Sigmoid colon (tissue), 7 donors: ENCODE results near the gene ADRA2B. TPM values are rescaled to one million over a fixed set of nuclear protein-coding genes. Genes with fewer than 3 reads are reported as not detected.

Experiments
- DNase-seq: peaks from one replicate; pipeline ENCODE4 v3.0.0-alpha.2; 2019
- H3K27ac ChIP-seq, 4 donors: fragments of 200-600 bp; sonication (generic); one replicate each; pipeline ENCODE4 v1.5.1; 2016 to 2019; ENCODE audit warnings: mild to moderate bottlenecking in 1 of 4
- H3K27me3 ChIP-seq, 3 donors: fragments of 200-600 bp; sonication (generic); one replicate each; pipeline ENCODE4 v1.5.1; 2019; ENCODE audit warnings: mild to moderate bottlenecking in 1 of 3
- H3K36me3 ChIP-seq, 4 donors: fragments of 200-600 bp; sonication (generic); one replicate each; pipeline ENCODE4 v1.5.1; 2016 to 2019
- H3K4me1 ChIP-seq, 4 donors: fragments of 200-600 bp; sonication (generic); one replicate each; pipeline ENCODE4 v1.5.1; 2017 to 2019
- H3K4me3 ChIP-seq, 4 donors: fragments of 200-600 bp; sonication (generic); one replicate each; pipeline ENCODE4 v1.5.1; 2017 to 2019; ENCODE audit warnings: mild to moderate bottlenecking in 2 of 4, moderate library complexity in 1 of 4
- H3K9me3 ChIP-seq, 4 donors: fragments of 200-600 bp in 3 of 4; sonication (generic) in 3 of 4; one replicate each; pipeline versions ENCODE4 v1.5.1 to v1.6.1; 2013 to 2019
- EP300 ChIP-seq, 4 donors: sonication (generic); formaldehyde crosslinking; IDR thresholded peaks; one replicate each; pipeline ENCODE4 v1.6.1; 2017; ENCODE audit warnings: antibody characterized with exemption in 4 of 4
- POLR2A ChIP-seq, 2 donors: fragments of 450-650 bp; IDR thresholded peaks; one replicate each; pipeline ENCODE4 v1.6.1; 2016; ENCODE audit warnings: antibody characterized with exemption in 2 of 2, mild to moderate bottlenecking in 2 of 2, moderate library complexity in 2 of 2
- POLR2AphosphoS5 ChIP-seq, 4 donors: sonication (generic); formaldehyde crosslinking; IDR thresholded peaks; one replicate each; pipeline ENCODE4 v1.6.1; 2017; ENCODE audit warnings: antibody characterized with exemption in 4 of 4
- WGBS, 2 donors: extraction: QIAGEN DNeasy Blood & Tissue Kit; methylation state at CpG; one replicate each; pipeline ENCODE4 v1.1.7; 2013; 5-methylcytosine and 5-hydroxymethylcytosine counted together
- intact Hi-C: fragments of 100-400 bp; cut with DNase I; formaldehyde crosslinking; loops from one replicate; pipeline ENCODE4 v1.15.1; 2023
- polyA plus RNA-seq, 3 donors: library from polyadenylated mRNA; stranded (reverse); fragments of 200-250 nt; gene quantifications; one replicate each; pipeline ENCODE4 v1.2.3, GENCODE V29; 2013
- total RNA-seq, 4 donors: library from RNA; depleted of rRNA; stranded (reverse); fragments of >200 nt; gene quantifications; one replicate each; pipeline ENCODE4 v1.1.0, GENCODE V29; 2016
- TF ChIP-seq, protein P1 (sequence below), 4 experiments: fragments of 450-650 bp in 3 of 4; fragments of 200-600 bp in 1 of 4; IDR thresholded peaks; one replicate each; pipeline ENCODE4 v1.5.1; 2016 to 2019; ENCODE audit warnings: antibody characterized with exemption in 4 of 4, mild to moderate bottlenecking in 3 of 4, moderate library complexity in 2 of 4
- donor health status: healthy with polysubstance abuse.
- donor health status: Bipolar disorder and iron deficiency.
- donor health status: healthy.

The ADRA2B gene
- total and polyA plus RNA-seq, 7 donors = under 0.01 to 1.4 (median 0.54) TPM; not detected in 1

DNA sequence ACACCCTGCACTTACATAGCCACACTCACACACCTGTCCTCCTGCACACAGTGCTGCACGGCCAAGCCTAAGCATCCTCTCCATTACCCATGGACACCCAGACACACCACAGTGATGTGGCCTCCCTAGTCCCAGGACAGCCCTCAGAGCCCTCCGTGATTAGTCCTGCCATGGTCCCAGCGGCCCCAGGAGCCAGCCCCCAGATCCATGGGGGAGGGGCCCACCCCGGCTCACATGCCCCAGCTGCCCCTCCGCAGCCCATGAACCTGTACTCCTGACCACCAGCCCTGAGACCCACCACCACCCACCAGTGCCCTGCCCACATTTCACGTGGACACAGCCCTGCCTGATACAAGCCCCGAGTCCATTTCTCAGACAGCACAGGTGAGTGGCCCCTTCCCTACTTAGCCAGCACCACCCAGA lies 36.9 kb upstream of the ADRA2B start:
- H3K9me3 ChIP-seq = no peaks in the 10 kb centered on the region
- no peaks in the 10 kb centered on the region for H3K36me3 ChIP-seq
- H3K4me1 ChIP-seq = peaks cover 0 to 3% (median 0%) of the 10 kb centered on the region in 4 donors
- intact Hi-C loops = no loop called here
- H3K27me3 ChIP-seq = peaks cover 0 to 16% (median 0%) of the 10 kb centered on the region in 3 donors
- 89 to 93% methylated on average over 7 of the region's 7 CpGs for WGBS, 2 donors
- H3K4me3 ChIP-seq = no peak overlapping the region
- no peak for TF ChIP-seq EP300 (IDR thresholded peaks at IDR 0.05)
- TF ChIP-seq, protein P1, sequence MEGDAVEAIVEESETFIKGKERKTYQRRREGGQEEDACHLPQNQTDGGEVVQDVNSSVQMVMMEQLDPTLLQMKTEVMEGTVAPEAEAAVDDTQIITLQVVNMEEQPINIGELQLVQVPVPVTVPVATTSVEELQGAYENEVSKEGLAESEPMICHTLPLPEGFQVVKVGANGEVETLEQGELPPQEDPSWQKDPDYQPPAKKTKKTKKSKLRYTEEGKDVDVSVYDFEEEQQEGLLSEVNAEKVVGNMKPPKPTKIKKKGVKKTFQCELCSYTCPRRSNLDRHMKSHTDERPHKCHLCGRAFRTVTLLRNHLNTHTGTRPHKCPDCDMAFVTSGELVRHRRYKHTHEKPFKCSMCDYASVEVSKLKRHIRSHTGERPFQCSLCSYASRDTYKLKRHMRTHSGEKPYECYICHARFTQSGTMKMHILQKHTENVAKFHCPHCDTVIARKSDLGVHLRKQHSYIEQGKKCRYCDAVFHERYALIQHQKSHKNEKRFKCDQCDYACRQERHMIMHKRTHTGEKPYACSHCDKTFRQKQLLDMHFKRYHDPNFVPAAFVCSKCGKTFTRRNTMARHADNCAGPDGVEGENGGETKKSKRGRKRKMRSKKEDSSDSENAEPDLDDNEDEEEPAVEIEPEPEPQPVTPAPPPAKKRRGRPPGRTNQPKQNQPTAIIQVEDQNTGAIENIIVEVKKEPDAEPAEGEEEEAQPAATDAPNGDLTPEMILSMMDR (IDR thresholded peaks at IDR 0.05) = no peak
- no peak for TF ChIP-seq POLR2A (IDR thresholded peaks at IDR 0.05)
- TF ChIP-seq POLR2AphosphoS5 (IDR thresholded peaks at IDR 0.05) = no peak
- H3K27ac ChIP-seq = no peak overlapping the region
- peak; percentile 61 for DNase-seq

DNA sequence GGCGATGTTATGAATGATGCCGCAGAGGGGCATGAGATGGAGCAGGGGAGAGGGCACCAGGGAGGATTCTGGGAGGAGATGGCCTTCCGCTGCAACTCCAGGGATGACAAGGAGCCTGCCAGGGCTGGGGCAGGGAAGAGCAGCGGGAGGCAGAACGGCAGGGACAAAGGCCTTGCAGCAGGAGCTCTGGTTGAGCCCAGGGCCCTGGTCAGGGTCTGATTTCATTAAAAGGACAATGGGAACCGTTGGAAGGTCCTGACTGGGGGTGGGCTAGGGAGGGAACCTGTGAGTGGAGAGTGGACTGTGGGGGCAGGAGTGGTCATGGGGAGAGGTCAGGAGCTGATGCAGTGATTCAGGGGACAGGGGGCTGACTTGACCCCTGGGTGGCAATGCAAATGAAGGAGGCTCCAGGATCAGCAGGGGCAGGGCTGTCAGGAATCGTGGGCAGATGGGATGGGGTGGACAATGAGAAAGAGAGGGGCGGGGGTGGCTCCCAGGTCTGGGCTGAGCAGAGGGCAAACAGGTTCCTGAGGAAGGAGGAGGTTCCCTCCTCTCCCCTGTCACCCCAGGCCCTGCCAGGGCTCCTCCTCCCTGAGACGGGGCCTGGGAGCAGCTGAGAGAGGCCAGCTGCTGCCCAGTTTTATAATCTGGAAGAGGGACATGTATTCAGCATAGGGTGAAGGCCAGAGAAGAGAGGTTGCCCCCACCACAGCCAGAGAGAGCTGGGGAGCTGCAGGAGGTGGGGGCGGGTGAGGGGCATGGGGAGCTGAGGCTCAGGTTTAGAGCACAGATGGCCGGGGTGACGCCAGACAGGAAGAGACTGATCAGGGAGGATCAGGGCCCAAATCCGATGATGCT lies 36.2 kb upstream of the ADRA2B start:
- Histone ChIP-seq H3K4me3 (no peak overlapping the region), H3K4me1 (peaks cover 0 to 4% (median 0%) of the 10 kb centered on the region in 4 donors), H3K27me3 (peaks cover 0 to 16% (median 0%) of the 10 kb centered on the region in 3 donors), H3K36me3 (no peaks in the 10 kb centered on the region), H3K27ac (no peak overlapping the region), H3K9me3 (no peaks in the 10 kb centered on the region)
- intact Hi-C loops = no loop called here
- peak; percentile 41 for DNase-seq
- 80% methylated on average over 13 of the region's 13 CpGs for WGBS, 2 donors
- TF ChIP-seq EP300 (IDR thresholded peaks at IDR 0.05) (no peak), POLR2AphosphoS5 (IDR thresholded peaks at IDR 0.05) (no peak), POLR2A (IDR thresholded peaks at IDR 0.05) (no peak)
- TF ChIP-seq, protein P1 (IDR thresholded peaks at IDR 0.05) = no peak

DNA sequence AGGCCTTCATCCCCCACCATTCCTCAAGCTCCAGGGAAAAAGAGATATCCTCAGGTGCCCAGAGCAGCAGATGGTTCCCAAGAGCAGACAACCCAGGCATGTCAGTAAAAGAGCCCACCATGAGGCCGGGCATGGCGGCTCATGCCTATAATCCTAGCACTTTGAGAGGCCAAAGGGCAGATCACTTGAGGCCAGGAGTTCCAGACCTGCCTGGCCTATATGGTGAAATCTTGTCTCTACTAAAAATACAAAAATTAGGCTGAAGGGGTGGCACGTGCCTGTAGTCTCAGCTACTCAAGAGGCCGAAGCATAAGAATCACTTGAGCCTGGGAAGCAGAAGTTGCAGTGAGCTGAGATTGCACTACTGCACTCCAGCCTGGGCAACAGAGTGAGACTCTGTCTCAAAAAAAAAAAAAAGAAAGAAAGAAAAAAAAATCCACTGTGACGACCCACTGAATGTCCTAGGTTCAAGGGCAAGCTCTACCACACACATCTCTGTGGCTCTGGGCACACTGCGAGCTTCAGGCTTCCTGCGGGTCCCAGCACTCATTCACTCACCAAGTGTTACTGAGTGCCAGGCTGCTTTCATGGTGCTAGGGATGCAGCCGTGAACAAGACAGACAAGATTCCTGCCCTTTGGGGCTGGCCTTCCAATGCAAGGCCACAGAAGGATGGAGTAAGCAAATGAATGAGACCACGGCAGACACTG lies 35.4 kb upstream of the ADRA2B start:
- WGBS, 2 donors = 84 to 91% methylated on average over 9 of the region's 9 CpGs
- Histone ChIP-seq H3K4me3 (no peak overlapping the region), H3K36me3 (no peaks in the 10 kb centered on the region), H3K27me3 (peaks cover 0 to 11% (median 0%) of the 10 kb centered on the region in 3 donors), H3K27ac (no peak overlapping the region), H3K9me3 (no peaks in the 10 kb centered on the region), H3K4me1 (peaks cover 0 to 4% (median 0%) of the 10 kb centered on the region in 4 donors)
- TF ChIP-seq, protein P1 (IDR thresholded peaks at IDR 0.05) = no peak
- TF ChIP-seq POLR2AphosphoS5 (IDR thresholded peaks at IDR 0.05) (no peak), EP300 (IDR thresholded peaks at IDR 0.05) (no peak), POLR2A (IDR thresholded peaks at IDR 0.05) (no peak)
- intact Hi-C loops = no loop called here
- no peak for DNase-seq

DNA sequence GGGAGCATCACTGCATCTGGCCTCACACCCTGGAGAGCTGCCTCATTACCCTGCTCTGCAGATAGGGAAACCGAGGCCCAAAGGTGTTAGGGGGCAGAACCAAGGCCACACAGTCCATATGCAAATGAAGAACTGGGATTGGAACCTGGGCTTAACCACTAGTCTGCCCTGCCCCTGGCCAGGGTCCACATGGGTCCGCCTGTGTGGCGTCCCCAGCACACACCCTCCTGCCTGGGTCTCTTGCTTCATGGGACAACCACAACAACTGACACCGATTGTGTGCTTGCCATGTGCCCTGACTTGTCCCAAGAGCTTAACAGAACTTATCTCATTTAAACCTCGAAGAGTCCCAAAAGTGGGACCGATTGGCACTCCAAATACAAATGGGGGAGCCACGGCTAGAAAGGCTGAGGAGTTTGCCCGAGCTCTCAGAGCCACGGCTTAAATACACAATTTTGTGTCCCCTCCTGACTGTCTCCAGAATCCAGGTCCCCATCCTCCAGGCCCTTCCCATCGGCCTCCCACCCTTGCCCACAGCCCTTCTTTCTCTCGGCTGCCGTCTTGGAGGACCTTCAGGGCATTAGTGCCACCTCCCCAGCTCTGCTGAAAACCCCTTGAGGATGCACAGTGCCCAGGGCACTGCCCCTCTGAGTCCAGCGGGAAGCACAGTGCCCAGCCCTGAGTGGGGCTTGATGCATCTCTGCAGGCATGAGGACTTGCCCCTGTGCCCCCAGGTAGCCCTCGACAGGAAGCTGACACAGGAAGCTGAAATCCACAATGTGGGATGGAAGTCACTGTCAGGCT lies 34.6 kb upstream of the ADRA2B start:
- Histone ChIP-seq H3K36me3 (no peaks in the 10 kb centered on the region), H3K4me1 (peaks cover 0 to 4% (median 0%) of the 10 kb centered on the region in 4 donors), H3K27me3 (peaks cover 0 to 9% (median 0%) of the 10 kb centered on the region in 3 donors), H3K4me3 (no peak overlapping the region), H3K27ac (no peak overlapping the region), H3K9me3 (no peaks in the 10 kb centered on the region)
- no peak for TF ChIP-seq POLR2AphosphoS5 (IDR thresholded peaks at IDR 0.05)
- TF ChIP-seq POLR2A (IDR thresholded peaks at IDR 0.05) = no peak
- TF ChIP-seq EP300 (IDR thresholded peaks at IDR 0.05) = no peak
- TF ChIP-seq, protein P1 (IDR thresholded peaks at IDR 0.05) = no peak
- intact Hi-C loops = no loop called here
- 94 to 95% methylated on average over 14 of the region's 14 CpGs for WGBS, 2 donors
- DNase-seq = peak; percentile 46
